Bronchial epithelial cell (primary cell): Measurements from ENCODE around the gene TENM3. TPM values are rescaled to one million over a fixed set of nuclear protein-coding genes. Genes with fewer than 3 reads are reported as not detected.

ENCODE experiments used
- DNase-seq: peaks from one replicate; pipeline ENCODE4 v3.0.0-alpha.2; 2010; ENCODE audit warnings: low read depth
- FAIRE-seq: peaks from 2 replicates; lab custom pipeline; 2011; peaks lifted over from hg19 to GRCh38; lab: Jason Lieb, UNC
- H3K27me3 ChIP-seq: 2 replicates; pipeline ENCODE4 v1.5.1; 2011; ENCODE audit warnings: low read length; ENCODE audit not compliant: control insufficient read depth, insufficient read depth
- H3K36me3 ChIP-seq: 2 replicates; pipeline ENCODE4 v1.5.1; 2011; ENCODE audit warnings: low read length; ENCODE audit not compliant: control insufficient read depth, insufficient read depth
- H3K4me3 ChIP-seq: 2 replicates; pipeline ENCODE4 v1.5.1; 2011; ENCODE audit warnings: mild to moderate bottlenecking, low read depth, low read length, control low read depth
- CTCF ChIP-seq: IDR thresholded peaks from 2 replicates; pipeline ENCODE4 v1.5.1; 2011; ENCODE audit warnings: mild to moderate bottlenecking, moderate library complexity, low read length, control low read depth, inconsistent platforms; ENCODE audit not compliant: insufficient read depth, severe bottlenecking
- total RNA-seq: library from RNA; depleted of rRNA; stranded (reverse); fragments of >200 nt; gene quantifications from 2 replicates; pipeline ENCODE4 v1.2.1, GENCODE V29; 2014

Gene TENM3
- total RNA-seq, 1 donor from 2014 or later, result 1.3 TPM

GRCh38 chr4:182212211-182212761 lies 30.9 kb upstream of the TENM3 start:
- DNase-seq (no peak), FAIRE-seq (no peak)
- TF ChIP-seq CTCF, result no peak

GRCh38 chr4:182213004-182213403 lies 30.2 kb upstream of the TENM3 start:
- Histone ChIP-seq H3K36me3 (no peaks in the 10 kb centered on the region), H3K4me3 (no peak overlapping the region), H3K27me3 (no peaks in the 10 kb centered on the region)
- DNase-seq (no peak), FAIRE-seq (no peak)
- TF ChIP-seq CTCF, result no peak

More at GRCh38 chr4:182212211-182212761, 30.9 kb upstream of the TENM3 start:
- H3K4me3 ChIP-seq, result no peak overlapping the region
- H3K27me3 ChIP-seq, result no peaks in the 10 kb centered on the region
- no peaks in the 10 kb centered on the region for H3K36me3 ChIP-seq

GRCh38 chr4:182215148-182215547 lies 28.1 kb upstream of the TENM3 start:
- H3K36me3 ChIP-seq, result no peaks in the 10 kb centered on the region
- no peak overlapping the region for H3K4me3 ChIP-seq
- no peaks in the 10 kb centered on the region for H3K27me3 ChIP-seq
- no peak for DNase-seq
- TF ChIP-seq CTCF, result no peak
- FAIRE-seq, result no peak

- no peak for FAIRE-seq
Measured at GRCh38 chr4:182216005-182216404, 27.2 kb upstream of the TENM3 start.

GRCh38 chr4:182219411-182220056 lies 23.7 kb upstream of the TENM3 start:
- no peaks in the 10 kb centered on the region for H3K36me3 ChIP-seq
- DNase-seq (no peak), FAIRE-seq (no peak)
- H3K27me3 ChIP-seq, result no peaks in the 10 kb centered on the region
- no peak overlapping the region for H3K4me3 ChIP-seq
- TF ChIP-seq CTCF, result no peak

More at GRCh38 chr4:182216005-182216404, 27.2 kb upstream of the TENM3 start:
- Histone ChIP-seq H3K36me3 (no peaks in the 10 kb centered on the region), H3K27me3 (no peaks in the 10 kb centered on the region), H3K4me3 (no peak overlapping the region)
- TF ChIP-seq CTCF, result no peak
- DNase-seq, result no peak
